GM23338 (cell line): Measurements from ENCODE around the gene SELENOM. TPM values are rescaled to one million over a fixed set of nuclear protein-coding genes. Genes with fewer than 3 reads are reported as not detected.

ENCODE experiments used
- ATAC-seq: fragments of 200-7000 bp; cut with Tn5 transposase; 3 replicates; pipeline ENCODE4 v1.9.1; 2020
- DNase-seq: peaks from one replicate; pipeline ENCODE4 v3.0.0-alpha.2; 2015; ENCODE audit warnings: low spot score
- H2AFZ ChIP-seq: fragments of 200-600 bp; sonication (generic); 2 replicates; pipeline ENCODE4 v1.8.0; 2016; ENCODE audit warnings: antibody characterized with exemption, mild to moderate bottlenecking, moderate library complexity
- H3F3A ChIP-seq: fragments of 200-600 bp; sonication (generic); replicated peaks from 2 replicates; pipeline ENCODE4 v1.8.0; 2017; ENCODE audit warnings: antibody characterized with exemption, mixed run types, low read depth
- H3K27ac ChIP-seq: fragments of 200-600 bp; sonication (generic); 2 replicates; pipeline ENCODE4 v1.6.1; 2016; ENCODE audit warnings: low read depth
- H3K27me3 ChIP-seq: fragments of 200-600 bp; sonication (generic); 2 replicates; pipeline ENCODE4 v1.8.0; 2016; ENCODE audit warnings: mild to moderate bottlenecking, mixed run types, moderate library complexity; ENCODE audit not compliant: insufficient read depth
- H3K36me3 ChIP-seq: fragments of 200-600 bp; sonication (generic); 2 replicates; pipeline ENCODE4 v1.8.0; 2016; ENCODE audit warnings: mild to moderate bottlenecking; ENCODE audit not compliant: insufficient read depth
- H3K4me1 ChIP-seq: fragments of 200-600 bp; sonication (generic); 2 replicates; pipeline ENCODE4 v1.8.0; 2016; ENCODE audit warnings: mild to moderate bottlenecking, moderate library complexity; ENCODE audit not compliant: insufficient read depth
- H3K4me2 ChIP-seq: fragments of 200-600 bp; sonication (generic); 2 replicates; pipeline ENCODE4 v1.7.1; 2017; ENCODE audit warnings: mixed run types
- H3K4me3 ChIP-seq: fragments of 200-600 bp; sonication (generic); 2 replicates; pipeline ENCODE4 v1.6.1; 2016; ENCODE audit warnings: mixed run types
- H3K79me2 ChIP-seq: fragments of 200-600 bp; sonication (generic); replicated peaks from 2 replicates; pipeline ENCODE4 v1.8.0; 2017; ENCODE audit warnings: mild to moderate bottlenecking; ENCODE audit not compliant: insufficient read depth
- H3K9me2 ChIP-seq: fragments of 200-600 bp; sonication (generic); 2 replicates; pipeline ENCODE4 v1.8.0; 2017; ENCODE audit not compliant: insufficient read depth
- H4K20me1 ChIP-seq: fragments of 200-600 bp; sonication (generic); replicated peaks from 2 replicates; pipeline ENCODE4 v1.8.0; 2017; ENCODE audit warnings: mild to moderate bottlenecking; ENCODE audit not compliant: insufficient read depth
- H3K27ac Mint-ChIP-seq: 2 replicates; pipeline ENCODE4 v1.8.0; 2020; ENCODE audit warnings: inconsistent platforms, mild to moderate bottlenecking, moderate library complexity, mixed read lengths
- H3K27me3 Mint-ChIP-seq: 3 replicates; pipeline ENCODE4 v1.8.0; 2022; ENCODE audit warnings: low read depth, mild to moderate bottlenecking, moderate library complexity, mixed read lengths, inconsistent platforms; ENCODE audit not compliant: insufficient read depth, poor library complexity
- H3K36me3 Mint-ChIP-seq: 3 replicates; pipeline ENCODE4 v1.8.0; 2021; ENCODE audit warnings: low read depth, mild to moderate bottlenecking, inconsistent platforms, moderate library complexity, mixed read lengths
- H3K4me1 Mint-ChIP-seq: 3 replicates; pipeline ENCODE4 v1.8.0; 2020; ENCODE audit warnings: mild to moderate bottlenecking, inconsistent platforms, mixed read lengths
- H3K4me3 Mint-ChIP-seq: 3 replicates; pipeline ENCODE4 v1.8.0; 2021; ENCODE audit warnings: moderate library complexity, mild to moderate bottlenecking, inconsistent platforms, mixed read lengths
- H3K9me3 Mint-ChIP-seq: 3 replicates; pipeline ENCODE4 v1.8.0; 2020; ENCODE audit warnings: moderate library complexity, mild to moderate bottlenecking, inconsistent platforms, mixed read lengths
- CREB1 ChIP-seq: fragments of 250-450 bp; sonication (Bioruptor Pico); IDR thresholded peaks from 2 replicates; pipeline ENCODE4 v1.5.0; 2020; ENCODE audit warnings: low read depth, mild to moderate bottlenecking, moderate library complexity
- CTCF ChIP-seq, 2 experiments: fragments of 200-600 bp in 1 of 2; sonication (generic) in 1 of 2; conservative IDR thresholded peaks; 2 replicates each; pipeline versions ENCODE4 v1.5.1 to v1.6.1; 2016 to 2017; ENCODE audit warnings: antibody characterized with exemption in 2 of 2, low read depth in 2 of 2, mild to moderate bottlenecking in 2 of 2, moderate library complexity in 1 of 2
- EZH2 ChIP-seq: fragments of 200-600 bp; sonication (generic); IDR thresholded peaks from one replicate; pipeline ENCODE4 v1.8.0; 2017; ENCODE audit warnings: antibody characterized with exemption, mild to moderate bottlenecking, low read depth; ENCODE audit not compliant: unreplicated experiment
- EZH2phosphoT487 ChIP-seq: fragments of 200-600 bp; sonication (generic); IDR thresholded peaks from one replicate; pipeline ENCODE4 v1.8.1; 2018; ENCODE audit warnings: antibody characterized with exemption; ENCODE audit not compliant: unreplicated experiment
- JUNB ChIP-seq: IDR thresholded peaks from one replicate; pipeline ENCODE4 v1.6.1; 2016; ENCODE audit warnings: antibody characterized with exemption; ENCODE audit not compliant: unreplicated experiment
- NANOG ChIP-seq: IDR thresholded peaks from 2 replicates; pipeline ENCODE4 v1.6.1; 2016; ENCODE audit warnings: antibody characterized with exemption, borderline replicate concordance
- POLR2AphosphoS5 ChIP-seq: IDR thresholded peaks from 2 replicates; pipeline ENCODE4 v1.6.1; 2016; ENCODE audit warnings: antibody characterized with exemption, low read depth
- STAT1 ChIP-seq: IDR thresholded peaks from one replicate; pipeline ENCODE4 v1.6.1; 2016; ENCODE audit warnings: antibody characterized with exemption; ENCODE audit not compliant: unreplicated experiment
- ZNF114 ChIP-seq: fragments of 250-450 bp; sonication (Bioruptor Pico); IDR thresholded peaks from 2 replicates; pipeline ENCODE4 v1.5.0; 2020; ENCODE audit warnings: mild to moderate bottlenecking, moderate library complexity
- ZNF331 ChIP-seq: fragments of 250-450 bp; sonication (Bioruptor Pico); IDR thresholded peaks from 2 replicates; pipeline ENCODE4 v1.5.0; 2020; ENCODE audit warnings: low read depth, mild to moderate bottlenecking, moderate library complexity
- ZNF462 ChIP-seq: fragments of 250-450 bp; sonication (Bioruptor Pico); IDR thresholded peaks from 2 replicates; pipeline ENCODE4 v1.5.0; 2020; ENCODE audit warnings: mild to moderate bottlenecking, moderate library complexity
- polyA plus RNA-seq: library from polyadenylated mRNA; unstranded; fragments of >200 nt; fragmentation: Nextera tagmentation; extraction: Ambion mirVana; gene quantifications from 2 replicates; pipeline ENCODE4 v1.2.1, GENCODE V29; 2016
- total RNA-seq: library from RNA; depleted of rRNA; stranded (reverse); fragments of >200 nt; shearing (Covaris generic); gene quantifications from 2 replicates; pipeline ENCODE4 v1.2.3, GENCODE V29; 2014
- TF ChIP-seq, protein P1 (sequence below): IDR thresholded peaks from 2 replicates; pipeline ENCODE4 v1.6.1; 2016; ENCODE audit warnings: antibody characterized with exemption
- TF ChIP-seq, protein P2 (sequence below): IDR thresholded peaks from one replicate; pipeline ENCODE4 v1.6.1; 2018; ENCODE audit warnings: antibody characterized with exemption; ENCODE audit not compliant: unreplicated experiment

SELENOM gene
- total and polyA plus RNA-seq, 2 experiments from 2014 or later, result 44.9 to 50.8 TPM

GRCh38 chr22:31140746-31141145 lies 33.4 kb upstream of the SELENOM start:
- peak overlapping the region; percentile 62; the same call in 1 of the 2 replicates for H3K27ac Mint-ChIP-seq
- H3K4me3 Mint-ChIP-seq, result no peak overlapping the region
- Histone ChIP-seq H3K36me3 (peaks cover 5% of the 10 kb centered on the region), H2AFZ (no peak overlapping the region), H4K20me1 (peaks cover 6% of the 10 kb centered on the region; the same call in 1 of the 2 replicates), H3K27me3 (no peaks in the 10 kb centered on the region), H3K4me1 (peaks cover 21% of the 10 kb centered on the region), H3K4me2 (peak overlapping the region; percentile 64; the same call in 1 of the 2 replicates), H3K79me2 (peaks cover 25% of the 10 kb centered on the region), H3K4me3 (peak overlapping the region; percentile 33; the same call in 1 of the 2 replicates), H3K9me2 (no peaks in the 10 kb centered on the region), H3F3A (no peaks in the 10 kb centered on the region), H3K27ac (peak overlapping the region; percentile 95)
- peak; percentile 11 for DNase-seq
- peaks cover 11% of the 10 kb centered on the region; the same call in 2 of the 3 replicates for H3K36me3 Mint-ChIP-seq
- ATAC-seq, result peak; percentile 2; the same call in 2 of the 3 replicates
- peaks cover 12% of the 10 kb centered on the region for H3K9me3 Mint-ChIP-seq
- no peak for TF ChIP-seq POLR2AphosphoS5
- TF ChIP-seq, protein P1, sequence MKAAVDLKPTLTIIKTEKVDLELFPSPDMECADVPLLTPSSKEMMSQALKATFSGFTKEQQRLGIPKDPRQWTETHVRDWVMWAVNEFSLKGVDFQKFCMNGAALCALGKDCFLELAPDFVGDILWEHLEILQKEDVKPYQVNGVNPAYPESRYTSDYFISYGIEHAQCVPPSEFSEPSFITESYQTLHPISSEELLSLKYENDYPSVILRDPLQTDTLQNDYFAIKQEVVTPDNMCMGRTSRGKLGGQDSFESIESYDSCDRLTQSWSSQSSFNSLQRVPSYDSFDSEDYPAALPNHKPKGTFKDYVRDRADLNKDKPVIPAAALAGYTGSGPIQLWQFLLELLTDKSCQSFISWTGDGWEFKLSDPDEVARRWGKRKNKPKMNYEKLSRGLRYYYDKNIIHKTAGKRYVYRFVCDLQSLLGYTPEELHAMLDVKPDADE, result no peak
- no peak for TF ChIP-seq JUNB
- TF ChIP-seq ZNF331 (CRISPR knock-in tag), result no peak
- TF ChIP-seq ZNF114 (CRISPR knock-in tag), result no peak
- TF ChIP-seq NANOG, result no peak
- TF ChIP-seq EZH2, result no peak
- no peak for TF ChIP-seq ZNF462 (CRISPR knock-in tag)
- TF ChIP-seq CTCF (conservative IDR thresholded peaks at IDR 0.05; ENCODE audit: low read depth in 2 of 2), result no peak
- TF ChIP-seq, protein P2, sequence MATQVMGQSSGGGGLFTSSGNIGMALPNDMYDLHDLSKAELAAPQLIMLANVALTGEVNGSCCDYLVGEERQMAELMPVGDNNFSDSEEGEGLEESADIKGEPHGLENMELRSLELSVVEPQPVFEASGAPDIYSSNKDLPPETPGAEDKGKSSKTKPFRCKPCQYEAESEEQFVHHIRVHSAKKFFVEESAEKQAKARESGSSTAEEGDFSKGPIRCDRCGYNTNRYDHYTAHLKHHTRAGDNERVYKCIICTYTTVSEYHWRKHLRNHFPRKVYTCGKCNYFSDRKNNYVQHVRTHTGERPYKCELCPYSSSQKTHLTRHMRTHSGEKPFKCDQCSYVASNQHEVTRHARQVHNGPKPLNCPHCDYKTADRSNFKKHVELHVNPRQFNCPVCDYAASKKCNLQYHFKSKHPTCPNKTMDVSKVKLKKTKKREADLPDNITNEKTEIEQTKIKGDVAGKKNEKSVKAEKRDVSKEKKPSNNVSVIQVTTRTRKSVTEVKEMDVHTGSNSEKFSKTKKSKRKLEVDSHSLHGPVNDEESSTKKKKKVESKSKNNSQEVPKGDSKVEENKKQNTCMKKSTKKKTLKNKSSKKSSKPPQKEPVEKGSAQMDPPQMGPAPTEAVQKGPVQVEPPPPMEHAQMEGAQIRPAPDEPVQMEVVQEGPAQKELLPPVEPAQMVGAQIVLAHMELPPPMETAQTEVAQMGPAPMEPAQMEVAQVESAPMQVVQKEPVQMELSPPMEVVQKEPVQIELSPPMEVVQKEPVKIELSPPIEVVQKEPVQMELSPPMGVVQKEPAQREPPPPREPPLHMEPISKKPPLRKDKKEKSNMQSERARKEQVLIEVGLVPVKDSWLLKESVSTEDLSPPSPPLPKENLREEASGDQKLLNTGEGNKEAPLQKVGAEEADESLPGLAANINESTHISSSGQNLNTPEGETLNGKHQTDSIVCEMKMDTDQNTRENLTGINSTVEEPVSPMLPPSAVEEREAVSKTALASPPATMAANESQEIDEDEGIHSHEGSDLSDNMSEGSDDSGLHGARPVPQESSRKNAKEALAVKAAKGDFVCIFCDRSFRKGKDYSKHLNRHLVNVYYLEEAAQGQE, result no peak
- no peak for TF ChIP-seq EZH2phosphoT487
- TF ChIP-seq STAT1, result no peak
- TF ChIP-seq CREB1 (CRISPR knock-in tag), result no peak
- H3K4me1 Mint-ChIP-seq, result peaks cover 16% of the 10 kb centered on the region
- H3K27me3 Mint-ChIP-seq, result peaks cover 14% of the 10 kb centered on the region
